HepG2 (cell line): ENCODE results near the gene HCFC1R1. TPM values are rescaled to one million over a fixed set of nuclear protein-coding genes. Genes with fewer than 3 reads are reported as not detected.

Source experiments
- ARNTL ChIP-seq: sonication (generic); formaldehyde crosslinking; IDR thresholded peaks from 2 replicates; pipeline ENCODE4 v1.4.0; 2020; ENCODE audit warnings: mild to moderate bottlenecking, missing genetic modification reagents
- ATRX ChIP-seq: sonication (generic); formaldehyde crosslinking; IDR thresholded peaks from 2 replicates; pipeline ENCODE4 v1.4.0; 2020; ENCODE audit warnings: missing genetic modification reagents, borderline replicate concordance
- CEBPB ChIP-seq: IDR thresholded peaks from 2 replicates; pipeline ENCODE4 v1.6.1; 2011; ENCODE audit warnings: low read depth, low read length, improper control_type of control experiment, borderline replicate concordance
- EED ChIP-seq: sonication (generic); formaldehyde crosslinking; IDR thresholded peaks from 2 replicates; pipeline ENCODE4 v1.5.0; 2020; ENCODE audit warnings: mild to moderate bottlenecking, missing genetic modification reagents
- GFI1 ChIP-seq: sonication (generic); formaldehyde crosslinking; IDR thresholded peaks from 2 replicates; pipeline ENCODE4 v1.5.0; 2020; ENCODE audit warnings: missing genetic modification reagents, mild to moderate bottlenecking, borderline replicate concordance
- HNRNPLL ChIP-seq: fragments of 200-400 bp; formaldehyde crosslinking; IDR thresholded peaks from 2 replicates; pipeline ENCODE4 v1.6.1; 2017; ENCODE audit warnings: mild to moderate bottlenecking, low read depth, low read length; ENCODE audit not compliant: poor library complexity, severe bottlenecking
- JARID2 ChIP-seq: sonication (generic); formaldehyde crosslinking; IDR thresholded peaks from 2 replicates; pipeline ENCODE4 v1.8.1; 2023; ENCODE audit warnings: missing genetic modification reagents, inconsistent platforms; ENCODE audit not compliant: insufficient replicate concordance
- MYC ChIP-seq: sonication (generic); formaldehyde crosslinking; IDR thresholded peaks from 2 replicates; pipeline ENCODE4 v1.9.0; 2021; ENCODE audit warnings: missing genetic modification reagents, borderline replicate concordance
- ZNF350 ChIP-seq: sonication (generic); formaldehyde crosslinking; IDR thresholded peaks from 2 replicates; pipeline ENCODE4 v1.4.0; 2020; ENCODE audit warnings: mild to moderate bottlenecking, low read depth, missing genetic modification reagents, borderline replicate concordance
- ZNF354B ChIP-seq: sonication (generic); formaldehyde crosslinking; IDR thresholded peaks from 2 replicates; pipeline ENCODE4 v1.8.0; 2022; ENCODE audit warnings: mild to moderate bottlenecking, missing genetic modification reagents
- ZNF776 ChIP-seq: sonication (generic); formaldehyde crosslinking; IDR thresholded peaks from 2 replicates; pipeline ENCODE4 v1.4.0; 2020; ENCODE audit warnings: mild to moderate bottlenecking, missing genetic modification reagents
- ZNF879 ChIP-seq: sonication (generic); formaldehyde crosslinking; IDR thresholded peaks from 2 replicates; pipeline ENCODE4 v1.8.1; 2023; ENCODE audit warnings: missing genetic modification reagents
- polyA plus RNA-seq, 8 experiments: library from polyadenylated mRNA; depleted of rRNA in 3 of 8; stranded (reverse) in 7 of 8; unstranded in 1 of 8; fragments of >200 nt; fragmentation: Illumina TruSeq in 4 of 8; extraction: Trizol in 4 of 8; gene quantifications; 2 replicates each; pipeline versions ENCODE4 v1.2.1 to v1.2.3, GENCODE V29; 2011 to 2016; ENCODE audit warnings: low read depth in 4 of 8, missing spikeins in 1 of 8, mixed read lengths in 1 of 8; ENCODE audit not compliant: insufficient read depth in 1 of 8
- total RNA-seq, 5 experiments: library from RNA; depleted of rRNA; stranded (reverse); fragments of >200 nt; fragmentation: Illumina TruSeq; extraction: Trizol; gene quantifications; 2 replicates each; pipeline ENCODE4 v1.2.3, GENCODE V29; 2016; ENCODE audit warnings: low read depth in 1 of 5
- TF ChIP-seq, protein P1 (sequence below): sonication (generic); formaldehyde crosslinking; IDR thresholded peaks from 2 replicates; pipeline ENCODE4 v1.5.0; 2020; ENCODE audit warnings: missing genetic modification reagents, mild to moderate bottlenecking, borderline replicate concordance
- TF ChIP-seq, protein P2 (sequence below): sonication (generic); formaldehyde crosslinking; conservative IDR thresholded peaks from 2 replicates; pipeline ENCODE4 v1.8.0; 2022; ENCODE audit warnings: mild to moderate bottlenecking, moderate library complexity, missing genetic modification reagents
- TF ChIP-seq, protein P3 (sequence below): sonication (generic); formaldehyde crosslinking; IDR thresholded peaks from 2 replicates; pipeline ENCODE4 v1.8.1; 2023; ENCODE audit warnings: missing genetic modification reagents, inconsistent platforms, borderline replicate concordance
- TF ChIP-seq, protein P4 (sequence below): sonication (generic); formaldehyde crosslinking; IDR thresholded peaks from 2 replicates; pipeline ENCODE4 v1.4.0; 2020; ENCODE audit warnings: mild to moderate bottlenecking, missing genetic modification reagents
- TF ChIP-seq, protein P5 (sequence below): sonication (generic); formaldehyde crosslinking; IDR thresholded peaks from 2 replicates; pipeline ENCODE4 v1.9.0; 2021; ENCODE audit warnings: mild to moderate bottlenecking, missing genetic modification reagents

HCFC1R1 gene
- total and polyA plus RNA-seq, 2 of the 13 experiments (the other 11 are each of a cell fraction or from before 2014, with no cell fraction given) = 13.8 to 16.1 TPM

DNA sequence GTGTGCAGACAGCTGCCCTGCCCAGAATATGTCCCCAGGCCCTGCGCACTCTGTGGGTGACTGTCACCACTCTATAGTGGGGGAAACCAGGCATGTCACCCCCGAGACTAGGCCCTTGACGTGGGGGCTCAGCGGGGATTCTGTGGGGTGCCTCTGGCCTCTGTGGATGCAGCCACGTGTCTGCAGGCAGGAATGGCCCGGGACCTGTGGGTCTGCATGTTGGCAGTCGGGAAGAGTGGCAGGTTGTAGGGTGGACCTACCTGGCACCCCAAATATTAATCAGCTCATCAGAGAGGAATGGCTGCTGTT, 42.7 kb upstream of the HCFC1R1 start (continued):
- TF ChIP-seq, protein P1, sequence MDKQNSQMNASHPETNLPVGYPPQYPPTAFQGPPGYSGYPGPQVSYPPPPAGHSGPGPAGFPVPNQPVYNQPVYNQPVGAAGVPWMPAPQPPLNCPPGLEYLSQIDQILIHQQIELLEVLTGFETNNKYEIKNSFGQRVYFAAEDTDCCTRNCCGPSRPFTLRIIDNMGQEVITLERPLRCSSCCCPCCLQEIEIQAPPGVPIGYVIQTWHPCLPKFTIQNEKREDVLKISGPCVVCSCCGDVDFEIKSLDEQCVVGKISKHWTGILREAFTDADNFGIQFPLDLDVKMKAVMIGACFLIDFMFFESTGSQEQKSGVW (CRISPR knock-in tag) = no peak
- no peak for TF ChIP-seq CEBPB
- TF ChIP-seq HNRNPLL = no peak
- no peak for TF ChIP-seq ZNF354B
- TF ChIP-seq JARID2 (CRISPR knock-in tag) = no peak
- TF ChIP-seq, protein P2, sequence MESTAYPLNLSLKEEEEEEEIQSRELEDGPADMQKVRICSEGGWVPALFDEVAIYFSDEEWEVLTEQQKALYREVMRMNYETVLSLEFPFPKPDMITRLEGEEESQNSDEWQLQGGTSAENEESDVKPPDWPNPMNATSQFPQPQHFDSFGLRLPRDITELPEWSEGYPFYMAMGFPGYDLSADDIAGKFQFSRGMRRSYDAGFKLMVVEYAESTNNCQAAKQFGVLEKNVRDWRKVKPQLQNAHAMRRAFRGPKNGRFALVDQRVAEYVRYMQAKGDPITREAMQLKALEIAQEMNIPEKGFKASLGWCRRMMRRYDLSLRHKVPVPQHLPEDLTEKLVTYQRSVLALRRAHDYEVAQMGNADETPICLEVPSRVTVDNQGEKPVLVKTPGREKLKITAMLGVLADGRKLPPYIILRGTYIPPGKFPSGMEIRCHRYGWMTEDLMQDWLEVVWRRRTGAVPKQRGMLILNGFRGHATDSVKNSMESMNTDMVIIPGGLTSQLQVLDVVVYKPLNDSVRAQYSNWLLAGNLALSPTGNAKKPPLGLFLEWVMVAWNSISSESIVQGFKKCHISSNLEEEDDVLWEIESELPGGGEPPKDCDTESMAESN (CRISPR knock-in tag) = 0 out of 2 replicates have a peak, but pooled peaks have one; percentile 48
- no peak for TF ChIP-seq GFI1 (CRISPR knock-in tag)
- 0 out of 2 replicates have a peak, but pooled peaks have one; percentile 43 for TF ChIP-seq ZNF879
- 0 out of 2 replicates have a peak, but pooled peaks have one; percentile 7 for TF ChIP-seq MYC (CRISPR knock-in tag)
- no peak for TF ChIP-seq ZNF350 (CRISPR knock-in tag)
- TF ChIP-seq, protein P3, sequence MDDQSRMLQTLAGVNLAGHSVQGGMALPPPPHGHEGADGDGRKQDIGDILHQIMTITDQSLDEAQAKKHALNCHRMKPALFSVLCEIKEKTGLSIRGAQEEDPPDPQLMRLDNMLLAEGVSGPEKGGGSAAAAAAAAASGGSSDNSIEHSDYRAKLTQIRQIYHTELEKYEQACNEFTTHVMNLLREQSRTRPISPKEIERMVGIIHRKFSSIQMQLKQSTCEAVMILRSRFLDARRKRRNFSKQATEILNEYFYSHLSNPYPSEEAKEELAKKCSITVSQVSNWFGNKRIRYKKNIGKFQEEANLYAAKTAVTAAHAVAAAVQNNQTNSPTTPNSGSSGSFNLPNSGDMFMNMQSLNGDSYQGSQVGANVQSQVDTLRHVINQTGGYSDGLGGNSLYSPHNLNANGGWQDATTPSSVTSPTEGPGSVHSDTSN (CRISPR knock-in tag) = no peak
- TF ChIP-seq EED (CRISPR knock-in tag) = 0 out of 2 replicates have a peak, but pooled peaks have one; percentile 35
- TF ChIP-seq ZNF776 (CRISPR knock-in tag) = no peak
- TF ChIP-seq, protein P4, sequence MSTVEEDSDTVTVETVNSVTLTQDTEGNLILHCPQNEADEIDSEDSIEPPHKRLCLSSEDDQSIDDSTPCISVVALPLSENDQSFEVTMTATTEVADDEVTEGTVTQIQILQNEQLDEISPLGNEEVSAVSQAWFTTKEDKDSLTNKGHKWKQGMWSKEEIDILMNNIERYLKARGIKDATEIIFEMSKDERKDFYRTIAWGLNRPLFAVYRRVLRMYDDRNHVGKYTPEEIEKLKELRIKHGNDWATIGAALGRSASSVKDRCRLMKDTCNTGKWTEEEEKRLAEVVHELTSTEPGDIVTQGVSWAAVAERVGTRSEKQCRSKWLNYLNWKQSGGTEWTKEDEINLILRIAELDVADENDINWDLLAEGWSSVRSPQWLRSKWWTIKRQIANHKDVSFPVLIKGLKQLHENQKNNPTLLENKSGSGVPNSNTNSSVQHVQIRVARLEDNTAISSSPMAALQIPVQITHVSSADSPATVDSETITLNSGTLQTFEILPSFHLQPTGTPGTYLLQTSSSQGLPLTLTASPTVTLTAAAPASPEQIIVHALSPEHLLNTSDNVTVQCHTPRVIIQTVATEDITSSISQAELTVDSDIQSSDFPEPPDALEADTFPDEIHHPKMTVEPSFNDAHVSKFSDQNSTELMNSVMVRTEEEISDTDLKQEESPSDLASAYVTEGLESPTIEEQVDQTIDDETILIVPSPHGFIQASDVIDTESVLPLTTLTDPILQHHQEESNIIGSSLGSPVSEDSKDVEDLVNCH (CRISPR knock-in tag) = no peak
- no peak for TF ChIP-seq ATRX
- TF ChIP-seq, protein P5, sequence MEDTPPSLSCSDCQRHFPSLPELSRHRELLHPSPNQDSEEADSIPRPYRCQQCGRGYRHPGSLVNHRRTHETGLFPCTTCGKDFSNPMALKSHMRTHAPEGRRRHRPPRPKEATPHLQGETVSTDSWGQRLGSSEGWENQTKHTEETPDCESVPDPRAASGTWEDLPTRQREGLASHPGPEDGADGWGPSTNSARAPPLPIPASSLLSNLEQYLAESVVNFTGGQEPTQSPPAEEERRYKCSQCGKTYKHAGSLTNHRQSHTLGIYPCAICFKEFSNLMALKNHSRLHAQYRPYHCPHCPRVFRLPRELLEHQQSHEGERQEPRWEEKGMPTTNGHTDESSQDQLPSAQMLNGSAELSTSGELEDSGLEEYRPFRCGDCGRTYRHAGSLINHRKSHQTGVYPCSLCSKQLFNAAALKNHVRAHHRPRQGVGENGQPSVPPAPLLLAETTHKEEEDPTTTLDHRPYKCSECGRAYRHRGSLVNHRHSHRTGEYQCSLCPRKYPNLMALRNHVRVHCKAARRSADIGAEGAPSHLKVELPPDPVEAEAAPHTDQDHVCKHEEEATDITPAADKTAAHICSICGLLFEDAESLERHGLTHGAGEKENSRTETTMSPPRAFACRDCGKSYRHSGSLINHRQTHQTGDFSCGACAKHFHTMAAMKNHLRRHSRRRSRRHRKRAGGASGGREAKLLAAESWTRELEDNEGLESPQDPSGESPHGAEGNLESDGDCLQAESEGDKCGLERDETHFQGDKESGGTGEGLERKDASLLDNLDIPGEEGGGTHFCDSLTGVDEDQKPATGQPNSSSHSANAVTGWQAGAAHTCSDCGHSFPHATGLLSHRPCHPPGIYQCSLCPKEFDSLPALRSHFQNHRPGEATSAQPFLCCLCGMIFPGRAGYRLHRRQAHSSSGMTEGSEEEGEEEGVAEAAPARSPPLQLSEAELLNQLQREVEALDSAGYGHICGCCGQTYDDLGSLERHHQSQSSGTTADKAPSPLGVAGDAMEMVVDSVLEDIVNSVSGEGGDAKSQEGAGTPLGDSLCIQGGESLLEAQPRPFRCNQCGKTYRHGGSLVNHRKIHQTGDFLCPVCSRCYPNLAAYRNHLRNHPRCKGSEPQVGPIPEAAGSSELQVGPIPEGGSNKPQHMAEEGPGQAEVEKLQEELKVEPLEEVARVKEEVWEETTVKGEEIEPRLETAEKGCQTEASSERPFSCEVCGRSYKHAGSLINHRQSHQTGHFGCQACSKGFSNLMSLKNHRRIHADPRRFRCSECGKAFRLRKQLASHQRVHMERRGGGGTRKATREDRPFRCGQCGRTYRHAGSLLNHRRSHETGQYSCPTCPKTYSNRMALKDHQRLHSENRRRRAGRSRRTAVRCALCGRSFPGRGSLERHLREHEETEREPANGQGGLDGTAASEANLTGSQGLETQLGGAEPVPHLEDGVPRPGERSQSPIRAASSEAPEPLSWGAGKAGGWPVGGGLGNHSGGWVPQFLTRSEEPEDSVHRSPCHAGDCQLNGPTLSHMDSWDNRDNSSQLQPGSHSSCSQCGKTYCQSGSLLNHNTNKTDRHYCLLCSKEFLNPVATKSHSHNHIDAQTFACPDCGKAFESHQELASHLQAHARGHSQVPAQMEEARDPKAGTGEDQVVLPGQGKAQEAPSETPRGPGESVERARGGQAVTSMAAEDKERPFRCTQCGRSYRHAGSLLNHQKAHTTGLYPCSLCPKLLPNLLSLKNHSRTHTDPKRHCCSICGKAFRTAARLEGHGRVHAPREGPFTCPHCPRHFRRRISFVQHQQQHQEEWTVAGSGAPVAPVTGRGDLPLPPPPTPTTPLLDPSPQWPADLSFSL (CRISPR knock-in tag) = no peak
- TF ChIP-seq ARNTL (CRISPR knock-in tag) = no peak
